Lower lobe of right lung (tissue), 2 donors: Measurements from ENCODE around the gene NUDT7. TPM values are rescaled to one million over a fixed set of nuclear protein-coding genes. Genes with fewer than 3 reads are reported as not detected.

Experiments
- ATAC-seq, 2 donors: fragments of 200-7000 bp; cut with Tn5 transposase; one replicate each; pipeline ENCODE4 v1.9.1; 2020 to 2022; ENCODE audit warnings: mild to moderate bottlenecking in 2 of 2, moderate library complexity in 2 of 2
- DNase-seq: peaks from one replicate; pipeline ENCODE4 v3.0.0-alpha.2; 2020
- H3K27ac ChIP-seq: fragments of 200-600 bp; one replicate; pipeline ENCODE4 v1.8.0; 2022
- H3K27me3 ChIP-seq: fragments of 200-600 bp; one replicate; pipeline ENCODE4 v1.8.0; 2022; ENCODE audit warnings: low read depth
- H3K36me3 ChIP-seq: fragments of 200-600 bp; one replicate; pipeline ENCODE4 v1.8.0; 2022; ENCODE audit warnings: mild to moderate bottlenecking
- H3K4me1 ChIP-seq: fragments of 200-600 bp; one replicate; pipeline ENCODE4 v1.8.0; 2022
- H3K4me3 ChIP-seq: fragments of 200-600 bp; one replicate; pipeline ENCODE4 v1.8.0; 2022; ENCODE audit warnings: mild to moderate bottlenecking
- H3K9me3 ChIP-seq: fragments of 200-600 bp; one replicate; pipeline ENCODE4 v1.8.0; 2022
- intact Hi-C: fragments of 100-400 bp; cut with DNase I; formaldehyde crosslinking; loops from one replicate; pipeline ENCODE4 v1.11.0; 2022
- total RNA-seq: library from RNA; stranded (reverse); fragmentation: NEBNext Ultra II Directional; extraction: Animal tissue kit (Norgen Biotek cat#: 25700); gene quantifications from one replicate; pipeline ENCODE4 v1.2.1, GENCODE V29; 2021
- TF ChIP-seq, protein P1 (sequence below): fragments of 200-600 bp; IDR thresholded peaks from one replicate; pipeline ENCODE4 v1.8.0; 2022; ENCODE audit warnings: antibody characterized with exemption, mild to moderate bottlenecking
- donor health status: DM: no; HTN: yes; CAD: no; lungs with severe emphysema.

The NUDT7 gene
- total RNA-seq, 1 donor from 2014 or later: 9.2 TPM

GRCh38 chr16:77686385-77686784, 35.9 kb upstream of the NUDT7 start:
- Histone ChIP-seq H3K9me3 (no peaks in the 10 kb centered on the region), H3K27me3 (no peaks in the 10 kb centered on the region), H3K4me1 (no peaks in the 10 kb centered on the region), H3K27ac (no peak overlapping the region), H3K36me3 (no peaks in the 10 kb centered on the region), H3K4me3 (no peak overlapping the region)
- DNase-seq: no peak
- no peak for ATAC-seq
- intact Hi-C loops: no loop called here
- TF ChIP-seq, protein P1, sequence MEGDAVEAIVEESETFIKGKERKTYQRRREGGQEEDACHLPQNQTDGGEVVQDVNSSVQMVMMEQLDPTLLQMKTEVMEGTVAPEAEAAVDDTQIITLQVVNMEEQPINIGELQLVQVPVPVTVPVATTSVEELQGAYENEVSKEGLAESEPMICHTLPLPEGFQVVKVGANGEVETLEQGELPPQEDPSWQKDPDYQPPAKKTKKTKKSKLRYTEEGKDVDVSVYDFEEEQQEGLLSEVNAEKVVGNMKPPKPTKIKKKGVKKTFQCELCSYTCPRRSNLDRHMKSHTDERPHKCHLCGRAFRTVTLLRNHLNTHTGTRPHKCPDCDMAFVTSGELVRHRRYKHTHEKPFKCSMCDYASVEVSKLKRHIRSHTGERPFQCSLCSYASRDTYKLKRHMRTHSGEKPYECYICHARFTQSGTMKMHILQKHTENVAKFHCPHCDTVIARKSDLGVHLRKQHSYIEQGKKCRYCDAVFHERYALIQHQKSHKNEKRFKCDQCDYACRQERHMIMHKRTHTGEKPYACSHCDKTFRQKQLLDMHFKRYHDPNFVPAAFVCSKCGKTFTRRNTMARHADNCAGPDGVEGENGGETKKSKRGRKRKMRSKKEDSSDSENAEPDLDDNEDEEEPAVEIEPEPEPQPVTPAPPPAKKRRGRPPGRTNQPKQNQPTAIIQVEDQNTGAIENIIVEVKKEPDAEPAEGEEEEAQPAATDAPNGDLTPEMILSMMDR: no peak

DNA sequence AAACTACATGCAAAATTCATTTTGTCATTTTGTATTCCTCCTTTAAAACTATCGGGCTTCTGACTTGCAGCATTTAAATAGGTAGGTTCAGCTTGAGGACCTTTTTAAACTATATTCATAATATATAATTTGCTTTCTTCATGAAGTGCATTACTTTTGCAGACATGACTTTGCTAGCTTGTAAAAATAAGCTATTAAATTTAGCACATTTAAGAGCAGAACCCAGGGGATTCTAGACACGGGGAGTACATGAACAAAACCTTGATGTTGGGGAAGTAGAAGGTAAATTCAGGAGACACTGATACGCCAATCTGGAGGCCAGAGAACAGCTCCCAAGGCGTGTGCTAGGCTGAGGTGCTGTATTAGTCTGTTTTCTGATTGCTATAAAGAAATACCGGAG, 32.3 kb upstream of the NUDT7 start:
- Histone ChIP-seq H3K4me1 (no peaks in the 10 kb centered on the region), H3K4me3 (no peak overlapping the region), H3K27me3 (no peaks in the 10 kb centered on the region), H3K9me3 (no peaks in the 10 kb centered on the region), H3K27ac (no peak overlapping the region), H3K36me3 (no peaks in the 10 kb centered on the region)
- intact Hi-C loops: no loop called here
- ATAC-seq (no peak), DNase-seq (no peak)
- TF ChIP-seq, protein P1: no peak

DNA sequence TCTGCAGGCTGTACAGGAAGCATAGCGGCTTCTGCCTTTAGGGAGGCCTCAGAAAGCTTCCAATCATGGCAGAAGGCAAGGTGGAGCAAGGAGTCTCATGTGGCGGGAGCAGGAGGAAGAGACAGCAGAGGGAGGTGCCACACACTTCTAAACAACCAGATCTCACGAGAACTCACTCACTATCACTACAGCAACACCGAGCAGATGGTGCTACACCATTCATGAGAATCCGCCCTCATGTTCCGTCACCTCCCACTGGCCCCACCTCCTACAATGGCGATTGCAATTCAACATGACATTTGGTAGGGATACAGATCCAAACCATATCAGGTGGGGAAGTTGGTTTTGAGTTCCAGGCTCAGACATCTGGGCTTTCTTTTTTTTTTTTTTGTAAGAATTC, 31.9 kb upstream of the NUDT7 start:
- ATAC-seq: no peak
- no peak for DNase-seq
- TF ChIP-seq, protein P1: no peak
- H3K4me3 ChIP-seq: no peak overlapping the region
- H3K9me3 ChIP-seq: no peaks in the 10 kb centered on the region
- no peaks in the 10 kb centered on the region for H3K4me1 ChIP-seq
- H3K27me3 ChIP-seq: no peaks in the 10 kb centered on the region
- H3K27ac ChIP-seq: no peak overlapping the region
- intact Hi-C loops: no loop called here
- H3K36me3 ChIP-seq: no peaks in the 10 kb centered on the region

GRCh38 chr16:77692612-77693011, 29.7 kb upstream of the NUDT7 start:
- no peaks in the 10 kb centered on the region for H3K27me3 ChIP-seq
- H3K4me1 ChIP-seq: no peaks in the 10 kb centered on the region
- no peaks in the 10 kb centered on the region for H3K9me3 ChIP-seq
- TF ChIP-seq, protein P1: no peak
- H3K36me3 ChIP-seq: no peaks in the 10 kb centered on the region
- H3K27ac ChIP-seq: no peak overlapping the region
- ATAC-seq (no peak), DNase-seq (no peak)
- intact Hi-C loops: no loop called here
- no peak overlapping the region for H3K4me3 ChIP-seq

GRCh38 chr16:77696149-77696548, 26.2 kb upstream of the NUDT7 start:
- Histone ChIP-seq H3K27me3 (no peaks in the 10 kb centered on the region), H3K27ac (no peak overlapping the region), H3K36me3 (no peaks in the 10 kb centered on the region), H3K4me3 (no peak overlapping the region), H3K9me3 (no peaks in the 10 kb centered on the region), H3K4me1 (no peaks in the 10 kb centered on the region)
- DNase-seq (no peak), ATAC-seq (no peak)
- TF ChIP-seq, protein P1: no peak
- intact Hi-C loops: no loop called here

DNA sequence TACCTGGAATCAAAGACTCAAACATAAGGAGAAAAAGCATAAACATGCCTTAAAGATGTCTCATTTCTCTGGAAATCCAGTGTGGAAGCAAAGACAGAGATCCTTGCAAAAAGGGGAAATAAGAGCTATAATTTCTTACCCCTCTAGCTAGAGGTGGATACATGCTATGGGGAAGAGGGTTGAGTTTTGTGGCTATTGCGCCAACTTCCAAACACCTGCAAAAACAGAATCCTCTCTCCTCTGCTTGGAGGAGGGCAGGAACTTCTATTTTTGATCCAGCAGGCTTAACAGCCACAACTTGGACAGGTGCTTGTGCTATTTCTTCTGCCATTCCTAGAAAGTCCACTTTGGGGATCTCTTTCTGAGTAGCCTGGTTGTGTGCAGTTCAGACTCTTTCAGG, 21.5 kb upstream of the NUDT7 start:
- DNase-seq (no peak), ATAC-seq (no peak)
- no peak overlapping the region for H3K27ac ChIP-seq

More for the DNA sequence above, 21.5 kb upstream of the NUDT7 start:
- H3K36me3 ChIP-seq: no peaks in the 10 kb centered on the region
- peaks cover 4% of the 10 kb centered on the region for H3K9me3 ChIP-seq
- intact Hi-C loops: no loop called here
- no peak overlapping the region for H3K4me3 ChIP-seq
- no peaks in the 10 kb centered on the region for H3K27me3 ChIP-seq
- no peaks in the 10 kb centered on the region for H3K4me1 ChIP-seq
- TF ChIP-seq, protein P1: no peak
